Kidney epithelial cell (primary cell): ENCODE results near the gene ARFGAP1. TPM values are rescaled to one million over a fixed set of nuclear protein-coding genes. Genes with fewer than 3 reads are reported as not detected.

Experiments
- DNase-seq: peaks from one replicate; pipeline ENCODE4 v3.0.0-alpha.2; 2010; ENCODE audit warnings: low read depth
- H3K27me3 ChIP-seq: 2 replicates; pipeline ENCODE4 v1.6.0; 2011; ENCODE audit warnings: low read length; ENCODE audit not compliant: control insufficient read depth, insufficient read depth
- H3K36me3 ChIP-seq: 2 replicates; pipeline ENCODE4 v1.5.1; 2011; ENCODE audit warnings: low read length; ENCODE audit not compliant: control insufficient read depth, insufficient read depth
- H3K4me3 ChIP-seq: 2 replicates; pipeline ENCODE4 v1.5.1; 2011; ENCODE audit warnings: low read depth, mild to moderate bottlenecking, control low read depth, low read length
- CTCF ChIP-seq: IDR thresholded peaks from 2 replicates; pipeline ENCODE4 v1.5.1; 2011; ENCODE audit warnings: mild to moderate bottlenecking, moderate library complexity, low read length, control low read depth, inconsistent platforms; ENCODE audit not compliant: insufficient read depth, poor library complexity, severe bottlenecking
- total RNA-seq: library from RNA; depleted of rRNA; stranded (reverse); fragments of >200 nt; gene quantifications from 2 replicates; pipeline ENCODE4 v1.2.3, GENCODE V29; 2015

Gene ARFGAP1
- total RNA-seq, 1 donor from 2014 or later: 109 TPM

DNA sequence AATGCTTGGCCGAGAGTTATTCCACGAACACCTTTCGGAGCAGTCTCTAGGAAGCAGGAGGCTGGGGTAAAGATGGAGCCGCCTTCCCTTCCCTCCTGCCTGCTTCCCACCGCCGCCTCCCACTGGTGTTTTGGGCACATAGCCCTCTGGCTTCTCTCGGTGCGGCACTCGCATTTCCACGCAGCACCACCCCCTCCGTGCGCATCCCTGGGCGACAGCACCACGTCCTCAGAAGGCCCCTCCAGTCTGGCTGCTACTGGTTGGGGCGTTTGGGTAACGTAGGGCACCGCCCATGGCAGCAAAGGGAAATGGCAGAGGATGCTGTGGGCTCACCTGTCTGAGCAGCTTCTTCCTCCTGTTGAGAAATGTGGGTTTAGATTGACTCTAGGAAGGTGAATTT lies 22.8 kb downstream of the ARFGAP1 start:
- peak; percentile 18 for TF ChIP-seq CTCF
- H3K27me3 ChIP-seq: peaks cover 39% of the 10 kb centered on the region
- H3K4me3 ChIP-seq: no peak overlapping the region
- no peaks in the 10 kb centered on the region for H3K36me3 ChIP-seq
- DNase-seq: no peak

DNA sequence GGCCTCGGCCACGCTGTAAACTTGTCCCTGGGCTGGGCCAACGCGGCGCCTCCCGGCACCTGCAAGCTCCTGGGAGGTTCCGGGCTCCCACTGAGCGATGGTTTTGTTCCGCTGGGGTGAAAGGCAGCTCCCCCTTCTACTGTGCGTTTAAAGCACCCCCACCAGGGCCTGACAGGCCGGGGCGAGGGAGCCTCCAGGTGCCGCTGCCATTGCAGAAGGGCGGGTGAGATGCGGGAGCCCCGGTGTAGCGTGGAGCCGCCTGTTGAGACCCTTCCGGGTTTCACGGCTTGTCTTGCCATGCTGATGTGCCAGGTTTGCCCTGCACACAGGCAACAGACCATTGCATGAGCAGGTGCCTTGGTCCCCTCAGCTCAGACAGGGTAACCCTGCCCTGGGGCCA lies 23.2 kb downstream of the ARFGAP1 start:
- no peak for TF ChIP-seq CTCF
- DNase-seq: no peak
- no peak overlapping the region for H3K4me3 ChIP-seq
- peaks cover 39% of the 10 kb centered on the region for H3K27me3 ChIP-seq
- H3K36me3 ChIP-seq: no peaks in the 10 kb centered on the region

DNA sequence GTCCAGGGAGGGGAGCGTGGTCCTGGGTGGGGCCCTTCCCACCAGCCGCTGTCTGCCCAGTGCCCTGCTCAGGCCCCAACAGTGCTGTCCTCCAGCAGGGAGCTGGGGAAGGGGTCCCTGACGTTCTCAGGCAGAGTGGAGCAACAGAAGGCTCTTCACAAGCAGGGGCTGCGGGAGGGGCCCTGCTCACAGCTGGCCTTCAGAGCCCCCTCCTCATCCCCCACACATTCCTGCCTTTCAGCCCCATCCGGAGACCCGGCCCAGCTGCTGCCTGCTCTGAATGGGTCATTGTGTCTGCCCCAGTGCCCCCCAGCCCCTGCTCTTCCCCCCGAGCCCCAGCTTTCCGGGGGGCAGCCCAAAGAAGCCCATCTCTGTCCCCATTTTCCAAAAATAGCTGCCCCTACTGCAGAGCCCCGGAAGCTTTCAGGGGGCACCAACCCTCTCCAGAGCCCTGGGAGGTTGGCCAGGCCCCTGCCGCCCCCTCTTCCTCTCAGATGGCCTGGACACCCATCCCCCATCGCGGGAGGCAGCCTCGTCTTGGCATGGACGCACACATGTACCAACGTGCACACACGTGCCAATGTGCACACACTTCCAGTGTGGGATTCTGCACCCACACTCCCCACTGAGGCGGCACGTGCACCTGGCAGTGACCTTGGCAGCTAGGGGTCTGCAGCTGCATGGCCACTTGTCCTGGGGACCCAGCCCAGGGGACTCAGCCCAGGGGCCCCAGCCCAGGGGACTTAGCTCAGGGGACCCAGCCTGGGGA lies 24.1 kb downstream of the ARFGAP1 start:
- Histone ChIP-seq H3K4me3 (no peak overlapping the region), H3K36me3 (no peaks in the 10 kb centered on the region), H3K27me3 (peaks cover 39% of the 10 kb centered on the region)
- TF ChIP-seq CTCF: no peak
- no peak for DNase-seq

DNA sequence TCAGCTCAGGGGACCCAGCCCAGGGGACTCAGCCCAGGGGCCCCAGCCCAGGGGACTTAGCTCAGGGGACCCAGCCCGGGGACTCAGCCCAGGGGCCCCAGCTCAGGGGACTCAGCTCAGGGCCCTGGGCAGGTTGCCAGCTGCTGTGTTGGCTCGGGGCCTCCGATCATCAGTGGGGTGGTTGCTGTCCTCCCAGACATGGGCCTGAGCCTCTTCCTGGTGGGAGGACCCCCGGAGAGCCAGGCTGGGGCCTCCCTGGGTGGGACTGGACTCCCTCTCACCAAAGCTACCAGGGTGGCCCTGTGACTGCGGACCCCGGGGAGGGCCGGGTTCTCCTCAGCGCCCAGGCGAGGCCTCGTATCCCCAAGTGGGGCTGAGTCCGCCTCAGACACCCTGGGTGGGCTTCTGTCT lies 24.8 kb downstream of the ARFGAP1 start:
- DNase-seq: no peak
- H3K4me3 ChIP-seq: no peak overlapping the region
- no peaks in the 10 kb centered on the region for H3K36me3 ChIP-seq
- no peak for TF ChIP-seq CTCF
- peaks cover 39% of the 10 kb centered on the region for H3K27me3 ChIP-seq

GRCh38 chr20:63297796-63298572 lies 25.4 kb downstream of the ARFGAP1 start:
- TF ChIP-seq CTCF: no peak
- no peak for DNase-seq
- Histone ChIP-seq H3K36me3 (no peaks in the 10 kb centered on the region), H3K27me3 (peaks cover 39% of the 10 kb centered on the region), H3K4me3 (no peak overlapping the region)
